HG03460 (cell line): ENCODE measurements around the gene CEP70.
"Not testable (repeated sequence)": the region's sequence is repeated elsewhere in the genome, so short reads cannot be mapped to it uniquely, and the experiment has no call there.

Experiments
- ATAC-seq: cut with Tn5 transposase; IDR thresholded peaks from one replicate; pipeline ENCODE4 v1.9.1; 2021; ENCODE audit not compliant: unreplicated experiment

CEP70 gene

DNA sequence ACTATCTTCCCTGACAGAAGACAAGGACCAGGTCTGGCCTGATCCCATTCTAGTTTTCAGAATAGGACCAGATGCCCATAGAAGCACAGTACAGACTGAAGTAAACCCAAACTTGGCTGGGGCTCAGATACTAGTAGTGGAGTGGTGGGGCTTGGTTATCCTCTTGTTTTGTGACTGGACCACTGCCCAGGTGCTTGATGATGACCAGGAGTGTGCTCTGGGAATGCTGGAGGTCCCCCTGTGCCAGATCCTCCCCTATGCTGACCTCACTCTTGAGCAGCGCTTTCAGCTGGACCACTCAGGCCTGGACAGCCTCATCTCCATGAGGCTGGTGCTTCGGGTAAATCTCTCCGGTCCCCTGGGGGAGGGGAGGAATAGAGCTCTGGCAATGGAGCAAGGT lies 123.4 kb downstream of the CEP70 start:
- ATAC-seq: no peak

DNA sequence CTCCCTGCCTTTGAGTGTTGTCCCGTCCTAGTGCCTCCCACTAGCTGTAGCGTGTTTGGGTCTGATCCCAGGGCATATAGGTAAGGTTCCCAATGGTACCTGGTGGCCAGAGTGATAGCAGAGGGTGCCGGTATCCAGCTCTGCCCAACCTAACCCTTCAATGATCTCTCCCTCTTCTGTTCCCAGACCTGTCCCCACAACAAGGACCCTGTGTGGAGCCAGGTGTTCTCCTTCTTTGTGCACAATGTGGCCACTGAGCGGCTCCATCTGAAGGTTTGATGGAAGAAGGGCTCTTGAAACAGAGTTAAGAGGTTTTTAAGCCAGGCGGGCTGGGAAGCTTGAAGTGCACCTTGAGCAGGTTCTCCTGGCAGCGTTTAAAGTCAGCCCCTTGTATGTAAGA lies 124.2 kb downstream of the CEP70 start:
- no peak for ATAC-seq

DNA sequence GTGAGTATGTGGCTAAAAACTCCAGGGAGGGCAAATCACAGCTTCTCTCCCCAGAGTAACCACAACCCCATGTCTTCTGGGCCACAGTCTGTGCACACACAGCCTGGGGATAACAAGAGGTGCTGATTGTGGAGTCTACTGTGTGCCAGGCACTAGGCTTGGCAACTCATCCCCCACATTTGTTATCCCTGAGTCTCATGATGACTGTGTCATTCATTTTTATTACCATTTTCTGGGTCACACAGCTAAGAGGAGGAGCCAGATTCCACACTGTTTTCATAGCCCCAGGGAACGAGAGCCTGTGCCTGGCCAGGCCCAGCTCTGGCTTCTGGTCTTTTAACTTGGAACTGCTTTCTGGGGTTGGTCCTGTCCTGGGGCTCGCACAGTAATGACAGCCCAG lies 125.2 kb downstream of the CEP70 start:
- no peak for ATAC-seq

DNA sequence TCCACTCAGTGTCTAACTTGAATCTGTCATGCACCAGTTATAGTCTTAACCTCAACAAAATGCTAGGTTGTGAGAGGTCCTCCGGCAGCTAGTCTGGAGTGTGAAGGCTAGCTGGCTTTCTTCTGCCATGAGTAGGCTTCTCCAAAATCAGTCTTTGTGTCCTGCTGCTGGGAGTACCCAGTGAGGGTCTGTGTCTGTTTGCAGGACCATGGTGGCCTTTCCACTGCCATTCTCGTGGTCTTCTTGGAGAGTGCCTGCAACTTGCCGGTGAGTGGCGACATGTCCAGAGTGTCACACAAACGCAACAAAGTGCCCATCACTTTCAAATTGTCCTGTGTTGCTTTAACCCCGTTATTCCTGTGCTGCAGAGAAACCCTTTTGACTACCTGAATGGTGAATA lies 125.6 kb downstream of the CEP70 start:
- ATAC-seq: no peak

DNA sequence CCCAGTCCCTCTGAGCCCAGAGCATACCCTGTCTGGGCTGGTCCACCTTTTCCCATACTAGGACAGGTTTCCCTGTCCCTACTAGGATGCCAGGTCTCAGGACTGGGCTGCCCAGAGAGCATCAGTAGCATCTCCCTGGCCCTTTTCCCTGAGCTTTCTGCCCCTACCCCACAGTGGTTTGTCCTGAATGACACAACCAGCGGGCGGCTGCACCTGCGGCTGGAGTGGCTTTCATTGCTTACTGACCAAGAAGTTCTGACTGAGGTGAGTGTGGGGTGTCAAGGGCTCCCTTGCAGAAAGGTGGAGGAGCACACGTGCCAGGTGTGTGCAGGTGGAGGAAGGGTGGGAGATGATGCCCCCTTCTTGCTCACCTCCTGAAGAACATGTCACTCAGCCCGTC lies 126.1 kb downstream of the CEP70 start:
- no peak for ATAC-seq

DNA sequence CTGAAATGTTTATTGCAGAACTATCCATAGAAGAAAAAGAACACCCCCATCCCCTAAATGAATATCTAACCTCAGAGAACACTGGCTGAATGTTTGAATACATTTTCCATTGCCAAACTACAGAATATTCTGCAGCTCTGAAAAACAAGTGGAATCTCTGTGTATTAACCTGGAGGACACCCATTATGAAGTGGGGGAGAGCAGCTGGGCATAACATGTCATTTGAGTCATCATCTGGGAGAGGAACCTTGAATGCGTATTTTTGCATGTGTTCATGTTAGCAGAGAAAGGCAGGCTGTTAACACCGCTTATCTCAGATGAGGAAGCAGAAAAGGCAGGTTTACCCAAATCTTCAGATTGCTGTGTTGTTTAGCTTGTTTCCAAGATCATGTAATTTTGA lies 128.1 kb downstream of the CEP70 start:
- ATAC-seq: no peak

DNA sequence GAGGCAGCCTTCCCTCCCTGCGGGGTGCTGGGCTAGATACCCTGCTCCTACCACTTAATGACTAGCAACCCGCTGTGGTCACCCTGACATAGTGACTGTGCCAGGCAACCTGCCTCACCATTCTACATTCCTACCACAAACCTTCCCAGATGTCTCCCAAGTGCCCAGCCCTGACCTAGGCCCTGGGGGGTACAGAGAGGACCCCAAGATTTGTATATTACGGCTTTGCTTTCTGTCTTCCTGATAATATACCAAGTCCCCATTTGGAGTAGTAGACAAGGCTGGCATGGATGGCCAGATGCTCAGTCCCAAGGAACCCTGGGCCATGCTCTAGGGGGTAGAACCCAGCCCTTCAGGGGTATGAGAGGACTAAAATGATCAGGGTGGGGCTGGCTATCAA lies 128.6 kb downstream of the CEP70 start:
- no peak for ATAC-seq

DNA sequence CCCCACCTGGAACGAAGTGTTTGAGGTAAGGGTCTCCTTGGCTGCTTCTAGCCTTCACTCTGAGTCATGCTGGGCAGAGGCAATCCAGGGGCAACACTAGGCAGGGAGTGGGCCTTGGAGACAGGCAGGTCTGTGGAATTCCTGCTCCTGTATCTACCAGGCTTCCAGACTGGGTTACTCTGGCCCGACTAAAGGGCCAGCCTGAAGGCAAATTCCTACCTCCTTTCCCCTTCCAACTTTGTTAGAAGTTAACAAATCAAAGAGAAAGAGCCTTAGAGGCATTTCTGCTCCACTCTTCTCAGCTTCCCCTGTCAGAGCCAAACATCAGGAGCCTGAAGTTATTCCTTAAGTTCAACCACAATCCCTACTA lies 129.6 kb downstream of the CEP70 start:
- ATAC-seq: no peak

DNA sequence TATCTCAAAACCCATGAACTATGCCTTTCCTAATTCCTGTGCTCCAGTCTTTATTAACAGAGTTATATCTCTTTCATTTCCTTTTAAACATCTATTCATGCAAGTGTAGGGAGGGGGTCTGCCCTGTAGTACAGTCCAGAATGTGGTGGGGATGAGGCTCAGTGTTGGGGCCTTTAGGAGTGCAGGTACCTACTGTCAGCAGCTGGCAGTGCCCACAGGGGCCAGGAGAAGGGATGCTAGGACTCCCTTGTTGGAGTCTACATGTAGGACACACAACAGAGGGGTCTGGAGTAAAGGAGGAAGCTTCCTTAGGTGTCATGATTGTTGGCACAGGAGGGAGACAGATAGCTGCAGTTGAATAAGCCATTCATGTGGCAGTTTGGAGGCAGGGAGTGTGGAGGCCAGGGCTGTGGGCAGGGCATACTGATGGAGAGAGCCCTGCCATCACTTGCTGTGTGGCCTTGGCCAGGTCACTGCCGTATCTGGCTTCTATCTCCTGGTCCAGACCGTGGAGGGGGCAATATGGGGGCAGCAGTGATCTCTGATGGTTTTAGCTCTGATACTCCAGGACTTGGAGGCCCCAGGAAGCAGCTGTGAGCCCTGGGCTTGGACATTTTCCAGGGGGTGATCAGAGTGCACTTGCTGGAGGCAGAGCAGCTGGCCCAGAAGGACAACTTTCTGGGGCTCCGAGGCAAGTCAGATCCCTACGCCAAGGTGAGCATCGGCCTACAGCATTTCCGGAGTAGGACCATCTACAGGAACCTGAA lies 130.2 kb downstream of the CEP70 start:
- no peak for ATAC-seq

DNA sequence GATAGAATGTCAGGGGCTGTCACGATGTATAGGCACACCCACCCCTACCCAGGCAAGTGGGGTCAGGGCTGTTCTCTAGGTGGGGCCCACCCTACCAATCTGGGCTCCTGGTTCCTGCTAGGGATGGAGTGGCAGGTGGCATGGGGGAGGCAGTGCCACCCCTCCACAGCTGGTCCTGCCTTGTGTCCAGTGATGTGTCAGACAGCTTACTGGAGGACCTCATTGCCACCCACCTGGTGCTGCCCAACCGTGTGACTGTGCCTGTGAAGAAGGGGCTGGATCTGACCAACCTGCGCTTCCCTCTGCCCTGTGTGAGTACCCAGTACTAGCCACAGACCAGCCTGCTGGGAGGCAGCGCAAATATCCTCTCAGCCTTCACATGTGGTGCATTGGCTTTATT lies 132.2 kb downstream of the CEP70 start:
- ATAC-seq: no peak

DNA sequence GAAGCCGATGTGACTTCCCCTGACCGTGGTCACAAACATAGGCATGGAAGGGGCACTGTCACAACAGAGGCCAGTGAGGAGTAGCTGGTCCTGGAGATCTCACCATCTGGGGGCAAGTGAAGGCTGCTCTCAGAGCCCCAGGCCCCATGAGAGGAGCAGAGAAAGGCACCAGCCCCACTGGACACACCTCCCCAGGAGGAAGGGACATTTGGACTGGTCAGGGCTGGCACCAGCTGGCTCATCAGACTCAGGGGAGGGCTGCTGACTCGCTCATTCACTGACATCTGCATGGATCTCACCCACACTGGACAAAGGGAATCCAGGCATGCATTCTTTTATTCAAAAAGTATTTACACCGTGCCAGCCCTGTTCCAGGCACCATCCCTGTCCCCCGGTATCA lies 132.8 kb downstream of the CEP70 start:
- ATAC-seq: no peak

DNA sequence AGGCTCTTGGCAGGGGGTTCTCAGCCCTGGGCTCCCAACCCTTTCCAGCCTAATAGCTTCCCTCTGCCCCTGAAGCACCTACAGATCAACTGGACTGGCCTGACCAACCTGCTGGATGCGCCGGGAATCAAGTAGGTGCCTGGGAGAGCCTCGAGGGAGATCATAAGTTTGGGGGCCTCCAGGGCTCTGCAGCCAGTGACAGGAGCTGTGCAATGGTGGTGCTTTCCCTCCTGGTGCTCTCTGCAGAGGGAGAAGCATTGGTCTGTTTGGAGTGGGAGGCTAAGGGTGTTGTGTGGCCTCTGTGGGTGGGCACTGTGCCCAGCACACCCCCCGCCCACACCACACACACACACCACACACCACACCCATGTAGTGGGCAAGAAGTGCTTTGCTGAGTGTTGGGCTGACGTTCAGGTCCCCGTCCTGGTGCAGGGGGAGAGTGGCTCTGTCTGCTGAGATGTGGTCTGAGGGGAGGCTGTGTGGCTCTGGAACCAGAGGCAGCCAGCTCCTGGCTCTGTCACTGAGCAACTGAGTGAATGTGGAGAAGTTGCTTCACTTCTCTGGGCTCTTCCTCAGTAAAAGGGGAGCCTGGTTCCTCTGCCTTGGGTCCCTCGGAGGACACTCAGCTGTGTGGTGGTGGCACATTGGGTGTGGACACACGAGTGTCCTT lies 133.4 kb downstream of the CEP70 start:
- no peak for ATAC-seq

DNA sequence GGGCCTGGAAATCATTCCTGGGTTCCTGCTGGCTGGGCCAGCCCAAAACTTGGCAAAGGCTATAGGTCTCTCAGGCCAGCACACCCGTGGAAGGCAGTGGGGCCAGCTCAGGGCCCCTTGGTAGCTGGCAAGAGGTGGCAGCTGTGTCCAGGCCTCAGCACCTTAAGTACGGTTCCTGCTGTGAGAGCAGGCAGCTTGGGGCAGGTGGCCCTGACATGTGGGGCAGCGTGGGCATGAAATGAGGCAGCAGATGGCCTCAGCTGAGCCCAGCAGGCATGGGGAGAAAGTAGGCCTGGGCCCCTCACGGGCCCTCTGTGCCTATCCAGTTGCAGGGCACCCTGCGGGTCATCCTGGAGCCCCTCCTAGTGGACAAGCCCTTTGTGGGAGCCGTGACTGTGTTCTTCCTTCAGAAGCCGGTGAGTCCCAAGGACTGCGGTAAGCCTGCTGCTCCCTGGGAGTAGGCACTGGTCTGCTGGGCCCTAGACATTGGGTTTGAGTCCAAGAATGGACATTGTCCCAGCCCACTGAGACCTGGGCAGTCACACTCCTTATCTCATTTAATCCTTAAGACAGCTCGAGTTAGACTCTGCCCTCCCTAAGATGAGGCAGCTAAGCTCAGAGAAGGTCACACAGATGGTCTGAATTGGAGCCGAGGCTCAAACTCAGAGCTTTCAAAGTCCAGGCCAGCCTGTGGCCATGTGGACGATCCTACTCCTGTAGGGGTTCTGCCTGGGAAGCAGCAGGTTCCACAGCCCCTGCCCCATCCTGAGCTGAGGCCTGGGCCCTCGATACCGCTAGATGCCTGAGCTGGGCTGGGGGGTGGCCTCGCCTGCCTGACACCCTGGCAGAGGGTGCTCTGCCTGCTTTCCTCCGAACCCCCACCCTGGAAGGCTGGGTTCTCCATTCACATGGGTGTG lies 134.2 kb downstream of the CEP70 start:
- ATAC-seq: no peak

DNA sequence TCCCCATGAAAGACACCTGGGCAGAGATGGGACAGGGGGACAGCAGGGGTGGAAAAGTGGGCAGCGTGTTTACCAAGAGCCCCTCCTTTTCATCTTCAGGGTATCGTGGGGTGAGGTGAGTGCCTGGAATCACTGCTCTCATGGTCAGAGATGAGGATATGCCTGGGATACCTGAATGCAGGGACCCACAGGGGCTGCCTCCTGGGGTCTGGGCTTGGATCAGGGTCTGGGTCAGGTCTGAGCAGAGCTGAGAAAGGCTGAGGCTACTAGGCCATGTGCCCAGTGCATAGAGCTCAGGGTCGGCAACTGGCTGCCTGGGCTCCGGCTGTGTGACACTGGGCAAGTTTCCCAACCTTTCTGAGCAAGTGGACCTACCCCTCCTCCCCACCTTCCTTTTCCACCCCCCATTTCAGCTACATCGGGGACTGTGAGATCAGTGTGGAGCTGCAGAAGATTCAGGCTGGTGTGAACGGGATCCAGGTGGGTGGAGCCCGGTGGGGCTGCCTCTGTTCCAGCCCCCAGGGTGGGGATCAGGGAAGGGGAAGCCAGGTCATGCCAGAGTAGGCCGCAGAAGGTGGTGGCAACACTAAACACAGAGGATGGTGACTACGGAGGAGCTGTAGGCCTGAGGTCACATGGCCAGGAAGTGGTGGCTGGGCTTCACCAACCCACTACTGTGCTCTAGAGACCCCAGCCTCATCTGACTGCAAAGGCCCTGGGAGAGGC lies 135.1 kb downstream of the CEP70 start:
- ATAC-seq: no peak

DNA sequence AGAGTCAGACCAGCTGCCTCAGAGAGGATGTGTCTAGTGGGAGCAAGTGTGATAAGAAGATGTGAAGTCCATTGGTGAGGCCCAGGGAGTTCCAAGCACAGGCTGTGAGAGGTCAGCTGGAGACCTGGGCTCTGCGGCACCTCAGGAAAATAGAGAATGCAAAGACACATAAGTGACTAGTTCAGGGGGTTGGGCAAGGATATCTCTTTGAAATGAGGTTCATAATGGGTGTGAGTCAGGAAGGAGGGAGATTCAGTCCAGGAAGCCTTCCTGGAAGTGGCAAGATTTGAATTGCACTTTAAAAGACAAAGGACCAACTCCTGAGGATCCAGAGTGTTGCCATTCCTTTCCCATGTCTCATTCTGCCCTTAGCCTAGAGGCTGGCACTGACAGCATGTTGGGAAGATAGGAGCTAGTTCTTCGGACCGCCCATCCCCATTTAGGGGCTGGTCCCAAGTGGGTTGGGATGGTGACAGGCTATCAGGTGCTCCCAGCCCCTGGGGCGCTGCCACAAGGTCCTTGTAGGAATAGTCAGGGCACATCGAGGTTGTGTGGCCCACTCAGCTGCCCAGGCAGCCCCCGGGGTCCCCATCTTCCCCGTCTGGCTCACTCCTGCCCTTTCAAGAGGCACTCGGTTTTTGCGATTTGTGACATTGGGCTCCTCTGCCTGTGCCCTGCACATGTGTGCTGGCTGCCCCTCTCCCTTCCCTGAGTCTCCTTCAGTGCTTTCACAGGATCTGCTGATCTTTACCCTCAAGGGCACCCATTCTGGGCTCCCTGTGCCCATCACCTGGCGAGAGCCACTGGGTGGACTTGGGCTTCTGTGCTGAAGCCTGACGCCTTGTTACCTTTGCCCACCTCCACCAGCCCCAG lies 136.0 kb downstream of the CEP70 start:
- no peak for ATAC-seq

DNA sequence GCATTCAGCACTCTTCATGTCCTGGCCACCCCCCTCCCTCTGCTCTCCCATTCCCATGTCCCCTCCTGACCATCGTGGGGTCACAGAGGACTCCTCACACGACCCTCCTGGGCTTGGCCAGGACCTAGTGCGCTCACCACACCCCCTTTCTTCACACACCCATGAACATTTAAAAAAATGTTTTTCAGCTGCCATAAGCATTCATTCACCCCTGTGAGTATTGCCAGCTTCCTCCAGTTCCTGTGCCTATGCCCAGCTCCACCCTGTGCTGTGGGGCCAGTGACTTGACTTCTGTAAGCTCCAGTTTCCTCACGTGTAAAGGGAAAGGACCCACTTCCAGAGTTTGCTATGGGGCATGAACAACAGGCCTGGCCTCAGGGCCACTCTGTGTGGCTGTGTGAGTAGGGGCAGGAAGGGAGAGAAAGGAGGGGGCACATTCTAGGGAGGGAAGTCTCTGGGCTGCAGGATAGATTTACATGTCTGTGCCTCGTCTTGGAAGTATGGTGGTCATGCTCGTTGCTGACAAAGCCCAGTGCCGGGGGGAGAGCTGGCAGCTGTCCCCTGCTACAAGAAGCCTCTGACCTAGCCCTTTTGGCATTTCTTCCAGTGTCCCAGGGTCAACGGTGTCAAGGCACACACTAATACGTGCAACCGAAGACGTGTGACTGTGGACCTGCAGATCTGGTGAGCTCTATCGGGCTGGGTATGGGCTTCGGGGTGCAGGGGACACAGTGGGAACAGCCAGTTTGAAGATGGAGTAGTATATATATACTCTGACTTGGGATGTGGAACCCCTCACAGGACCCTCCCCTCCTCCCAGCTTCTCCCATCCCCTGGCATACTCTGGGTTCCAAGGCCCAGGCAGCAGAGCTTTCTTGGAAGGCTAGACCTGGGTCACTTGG lies 136.8 kb downstream of the CEP70 start:
- no peak for ATAC-seq

DNA sequence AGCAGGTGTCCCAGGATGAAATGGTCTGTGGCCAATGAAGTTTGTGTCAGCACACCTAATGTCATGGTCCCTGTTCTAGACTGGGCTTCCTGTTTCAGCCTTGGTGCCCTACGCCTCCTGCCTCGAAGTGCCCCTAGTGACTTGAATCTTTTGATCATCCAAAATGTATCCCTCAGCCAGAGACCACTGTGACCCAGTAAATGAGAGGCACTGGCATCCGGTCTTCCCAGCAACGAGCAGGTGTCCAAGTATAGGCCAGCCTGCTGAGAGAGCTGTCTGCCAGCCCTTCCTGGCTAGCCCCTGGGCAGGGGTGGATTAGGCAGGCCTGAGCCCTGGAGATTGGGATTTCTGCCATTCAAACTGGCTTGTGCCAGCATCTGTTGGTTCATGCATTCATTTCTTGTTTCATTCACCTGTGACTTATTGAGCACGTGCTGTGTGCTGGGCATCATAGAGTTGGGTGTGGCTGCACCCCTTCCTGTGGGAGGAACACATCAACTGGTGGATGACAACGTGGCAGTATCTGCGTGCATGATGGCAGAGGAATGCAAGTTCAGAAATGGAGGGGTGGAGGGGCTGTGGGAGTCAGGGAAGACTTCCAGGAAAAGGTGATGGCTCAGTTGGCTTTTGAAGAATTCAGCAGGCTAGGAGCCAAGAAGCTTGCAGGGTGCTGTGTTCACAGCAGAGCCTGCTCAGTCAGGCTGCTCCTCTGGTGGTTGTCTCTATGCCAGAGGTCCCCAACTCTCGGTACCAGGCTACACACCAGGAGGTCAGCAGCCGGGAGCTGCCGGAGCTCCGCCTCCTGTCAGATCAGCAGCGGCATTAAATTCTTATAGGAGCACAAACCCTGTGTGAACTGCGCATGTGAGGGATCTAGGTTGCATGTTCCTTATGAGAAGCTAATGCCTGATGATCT lies 138.0 kb downstream of the CEP70 start:
- ATAC-seq: no peak

DNA sequence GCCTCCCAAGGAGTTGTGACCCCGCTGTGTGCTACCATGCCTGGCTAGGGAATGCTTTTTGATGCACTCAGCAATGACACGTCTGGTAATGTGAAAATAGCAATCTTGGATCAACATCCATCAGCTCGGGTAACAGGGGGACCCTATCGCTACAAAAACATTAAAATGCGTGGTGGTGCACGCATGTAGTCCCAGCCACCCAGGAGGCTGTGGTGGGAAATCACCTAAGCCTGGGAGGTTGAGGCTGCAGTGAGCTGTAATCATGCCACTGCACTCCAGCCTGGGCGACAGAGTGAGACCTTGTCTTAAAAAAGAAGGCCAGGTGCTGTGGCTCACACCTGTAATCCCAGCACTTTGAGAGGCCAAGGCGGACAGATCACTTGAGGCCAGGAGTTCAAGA lies 140.1 kb downstream of the CEP70 start:
- ATAC-seq: not testable (repeated sequence)
